Kidney (tissue), 22 donors: ENCODE measurements around the gene IL32. TPM values are rescaled to one million over a fixed set of nuclear protein-coding genes. Genes with fewer than 3 reads are reported as not detected.

ENCODE experiments used
- DNase-seq, 5 donors: peaks; one replicate each; pipeline ENCODE4 v3.0.0-alpha.2; 2013 to 2020
- FAIRE-seq: peaks from 2 replicates; lab custom pipeline; 2012; peaks lifted over from hg19 to GRCh38; lab: Jason Lieb, UNC
- H3K27ac ChIP-seq, 2 donors: one replicate each; pipeline ENCODE4 v1.7.0; 2013; ENCODE audit warnings: low read depth in 2 of 2, low read length in 2 of 2, inconsistent platforms in 1 of 2
- H3K27me3 ChIP-seq: one replicate; pipeline ENCODE4 v1.7.1; 2013; ENCODE audit warnings: low read length, inconsistent platforms; ENCODE audit not compliant: control insufficient read depth, insufficient read depth
- H3K36me3 ChIP-seq, 3 donors: one replicate each; pipeline versions ENCODE4 v1.7.0 to v1.7.1; 2013; ENCODE audit warnings: low read length in 3 of 3, control low read depth in 1 of 3, inconsistent platforms in 1 of 3; ENCODE audit not compliant: insufficient read depth in 3 of 3, control insufficient read depth in 2 of 3
- H3K4me1 ChIP-seq, 3 donors: one replicate each; pipeline versions ENCODE4 v1.7.0 to v1.7.1; 2013; ENCODE audit warnings: low read length in 3 of 3, inconsistent platforms in 1 of 3, low read depth in 1 of 3; ENCODE audit not compliant: control insufficient read depth in 2 of 3, insufficient read depth in 2 of 3
- H3K4me3 ChIP-seq, 3 donors: one replicate each; pipeline versions ENCODE4 v1.7.0 to v1.8.1; 2013; ENCODE audit warnings: low read length in 3 of 3, control low read depth in 1 of 3, inconsistent platforms in 1 of 3
- H3K9ac ChIP-seq, 3 donors: one replicate each; pipeline versions ENCODE4 v1.7.0 to v1.7.1; 2013; ENCODE audit warnings: low read length in 3 of 3, control low read depth in 1 of 3, inconsistent platforms in 1 of 3
- H3K9me3 ChIP-seq, 3 donors: one replicate each; pipeline versions ENCODE4 v1.7.0 to v1.7.1; 2013; ENCODE audit warnings: low read length in 3 of 3, control low read depth in 1 of 3, inconsistent platforms in 1 of 3; ENCODE audit not compliant: control insufficient read depth in 2 of 3, insufficient read depth in 1 of 3
- intact Hi-C: fragments of 100-400 bp; cut with DNase I; formaldehyde crosslinking; loops from one replicate; pipeline ENCODE4 v1.11.1; 2022
- long read RNA-seq, 10 donors: library from polyadenylated mRNA in 1 of 10; unstranded in 1 of 10; transcript quantifications; one replicate each; pipeline ENCODE4 v2.0.0 and lab custom pipeline, GENCODE V29; 2021 to 2026
- polyA plus RNA-seq: library from polyadenylated mRNA; stranded (reverse); fragments of 350-450 nt; fragmentation: Illumina TruSeq; extraction: RNeasy Lipid Tissue Mini Kit (QIAGEN cat#74804); gene quantifications from one replicate; pipeline ENCODE4 v1.2.3, GENCODE V29; 2014; ENCODE audit warnings: low read depth, low replicate concordance; ENCODE audit not compliant: insufficient read depth
- total RNA-seq: library from RNA; stranded (reverse); fragmentation: NEBNext Ultra II Directional; extraction: Animal tissue kit (Norgen Biotek cat#: 25700); gene quantifications from one replicate; pipeline ENCODE4 v1.2.1, GENCODE V29; 2021
- TF ChIP-seq, protein P1 (sequence below): IDR thresholded peaks from 3 replicates; pipeline ENCODE4 v1.5.1; 2012; ENCODE audit warnings: mild to moderate bottlenecking, moderate library complexity, borderline replicate concordance; ENCODE audit not compliant: insufficient read depth; ENCODE audit errors: extremely low read depth
- donor health status: control.
- donor health status: control.
- donor health status: control.
- donor health status: control.
- donor health status: control.
- donor health status: DM: yes; HTN: yes; CAD: no.
- donor health status: Normal renal cell carcinoma (clear cell type).

Gene IL32, protein sequence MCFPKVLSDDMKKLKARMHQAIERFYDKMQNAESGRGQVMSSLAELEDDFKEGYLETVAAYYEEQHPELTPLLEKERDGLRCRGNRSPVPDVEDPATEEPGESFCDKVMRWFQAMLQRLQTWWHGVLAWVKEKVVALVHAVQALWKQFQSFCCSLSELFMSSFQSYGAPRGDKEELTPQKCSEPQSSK
- total RNA-seq (181 TPM), polyA plus RNA-seq (495 TPM)
- long read RNA-seq, donor 1, transcript IL32-202 (7 exons, 1,105 nt): major isoform, 5 of 8 reads
- long read RNA-seq, donor 1, partial matches to known transcripts: 0 of 8 reads
- long read RNA-seq, donor 1, other reads (novel, unspliced or antisense): 0 of 8 reads
- long read RNA-seq, donor 2, transcript IL32-202 (7 exons, 1,105 nt): major isoform, 6 of 13 reads
- long read RNA-seq, donor 2, transcript IL32-206 (7 exons, 920 nt): major isoform, 6 of 13 reads
- long read RNA-seq, donor 2, partial matches to known transcripts: 0 of 13 reads
- long read RNA-seq, donor 2, other reads (novel, unspliced or antisense): 0 of 13 reads
- long read RNA-seq, donor 3, transcript IL32-202 (7 exons, 1,105 nt): major isoform, 8 of 13 reads
- long read RNA-seq, donor 3, partial matches to known transcripts: 0 of 13 reads
- long read RNA-seq, donor 3, other reads (novel, unspliced or antisense): 0 of 13 reads
- long read RNA-seq, donor 4, partial matches to known transcripts: 0 of 6 reads
- long read RNA-seq, donor 4, other reads (novel, unspliced or antisense): 0 of 6 reads
- long read RNA-seq, donor 5, partial matches to known transcripts: 0 of 2 reads
- long read RNA-seq, donor 5, other reads (novel, unspliced or antisense): 0 of 2 reads
- long read RNA-seq, donor 6, partial matches to known transcripts: 0 of 7 reads
- long read RNA-seq, donor 6, other reads (novel, unspliced or antisense): 0 of 7 reads
- long read RNA-seq, donor 7, transcript IL32-212 (6 exons, 1,198 nt): minor isoform, 6 of 54 reads
- long read RNA-seq, donor 7, transcript IL32-211 (7 exons, 1,272 nt): minor isoform, 10 of 54 reads
- long read RNA-seq, donor 7, transcript IL32-202 (7 exons, 1,105 nt): major isoform, 17 of 54 reads
- long read RNA-seq, donor 7, partial matches to known transcripts: 2 of 54 reads
- long read RNA-seq, donor 7, other reads (novel, unspliced or antisense): 8 of 54 reads
- long read RNA-seq, donor 8, transcript IL32-202 (7 exons, 1,105 nt): major isoform, 5 of 14 reads
- long read RNA-seq, donor 8, partial matches to known transcripts: 0 of 14 reads
- long read RNA-seq, donor 8, other reads (novel, unspliced or antisense): 0 of 14 reads
- long read RNA-seq, donor 9, partial matches to known transcripts: 0 of 3 reads
- long read RNA-seq, donor 9, other reads (novel, unspliced or antisense): 0 of 3 reads
- long read RNA-seq, donor 10, partial matches to known transcripts: 0 of 15 reads
- long read RNA-seq, donor 10, other reads (novel, unspliced or antisense): 0 of 15 reads

- peak; percentile 37 to 89 (median 65) for DNase-seq
- H3K4me3 ChIP-seq: peak within 1 kb of the TSS in 2 of 3 donors; percentile 52 to 64
- H3K36me3 ChIP-seq: no peaks in the 10 kb centered on the region
- no peaks in the 10 kb centered on the region for H3K27me3 ChIP-seq
- H3K9ac ChIP-seq: peak within 1 kb of the TSS in 2 of 3 donors; percentile 80 to 91
- peaks cover 0 to 18% (median 10%) of the 10 kb centered on the region in 3 donors for H3K4me1 ChIP-seq
- peak within 1 kb of the TSS; percentile 81 for H3K27ac ChIP-seq
- intact Hi-C loops: loop anchor here (10.0 kb wide), 1 partner anchor 50 kb away; the partner anchor contains the start of gene ZNF205
- H3K9me3 ChIP-seq: no peaks in the 10 kb centered on the region
- no peak for FAIRE-seq
- TF ChIP-seq, protein P1, sequence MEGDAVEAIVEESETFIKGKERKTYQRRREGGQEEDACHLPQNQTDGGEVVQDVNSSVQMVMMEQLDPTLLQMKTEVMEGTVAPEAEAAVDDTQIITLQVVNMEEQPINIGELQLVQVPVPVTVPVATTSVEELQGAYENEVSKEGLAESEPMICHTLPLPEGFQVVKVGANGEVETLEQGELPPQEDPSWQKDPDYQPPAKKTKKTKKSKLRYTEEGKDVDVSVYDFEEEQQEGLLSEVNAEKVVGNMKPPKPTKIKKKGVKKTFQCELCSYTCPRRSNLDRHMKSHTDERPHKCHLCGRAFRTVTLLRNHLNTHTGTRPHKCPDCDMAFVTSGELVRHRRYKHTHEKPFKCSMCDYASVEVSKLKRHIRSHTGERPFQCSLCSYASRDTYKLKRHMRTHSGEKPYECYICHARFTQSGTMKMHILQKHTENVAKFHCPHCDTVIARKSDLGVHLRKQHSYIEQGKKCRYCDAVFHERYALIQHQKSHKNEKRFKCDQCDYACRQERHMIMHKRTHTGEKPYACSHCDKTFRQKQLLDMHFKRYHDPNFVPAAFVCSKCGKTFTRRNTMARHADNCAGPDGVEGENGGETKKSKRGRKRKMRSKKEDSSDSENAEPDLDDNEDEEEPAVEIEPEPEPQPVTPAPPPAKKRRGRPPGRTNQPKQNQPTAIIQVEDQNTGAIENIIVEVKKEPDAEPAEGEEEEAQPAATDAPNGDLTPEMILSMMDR: no peak
Observed at GRCh38 chr16:3065069-3065741, at the start of gene IL32. Gene IL32, plus strand, starts transcription at chr16:3065640. Its CDS starts 172 bp downstream, at chr16:3065812.

DNA sequence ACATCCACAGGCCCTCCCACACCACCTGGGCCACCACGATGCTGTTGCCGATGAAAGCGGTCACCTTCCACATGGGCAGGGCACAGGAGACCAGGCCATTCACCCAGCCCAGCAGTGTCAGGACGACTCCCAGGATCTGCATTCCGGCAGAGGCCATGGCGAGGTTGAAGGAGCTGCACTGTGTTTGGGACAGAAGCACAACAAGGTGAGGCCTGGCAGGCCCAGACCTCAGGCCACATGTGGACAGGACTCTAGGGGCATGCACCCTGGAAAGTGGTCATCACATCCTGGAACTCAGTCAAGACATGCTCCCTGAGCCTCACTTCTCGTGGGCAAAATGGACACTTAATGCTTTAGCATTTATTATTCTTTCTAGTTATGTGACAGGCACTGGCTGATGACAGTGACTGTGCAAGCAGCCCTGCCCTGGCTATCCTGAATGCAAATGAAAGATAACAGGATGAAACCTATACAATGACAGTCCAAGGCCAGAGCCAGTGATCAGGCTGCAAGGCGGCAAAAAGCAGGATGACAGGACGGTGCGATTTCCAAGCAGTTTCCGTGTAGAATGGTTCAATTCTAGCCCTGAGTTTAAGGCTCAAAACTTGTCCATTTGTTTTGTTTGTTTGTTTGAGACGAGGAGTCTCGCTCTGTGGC is 49.4 kb upstream of the IL32 start:
- FAIRE-seq: no peak
- Histone ChIP-seq H3K27me3 (peaks cover 7% of the 10 kb centered on the region), H3K4me1 (peaks cover 0 to 6% (median 5%) of the 10 kb centered on the region in 3 donors), H3K9ac (no peak overlapping the region), H3K4me3 (no peak overlapping the region), H3K27ac (no peak overlapping the region), H3K36me3 (no peaks in the 10 kb centered on the region), H3K9me3 (no peaks in the 10 kb centered on the region)
- TF ChIP-seq, protein P1: no peak
- DNase-seq: no peak
- intact Hi-C loops: no loop called here

GRCh38 chr16:3017344-3017743 is 48.1 kb upstream of the IL32 start:
- FAIRE-seq: no peak
- H3K27ac ChIP-seq: no peak overlapping the region
- H3K9ac ChIP-seq: no peak overlapping the region

More at GRCh38 chr16:3017344-3017743, 48.1 kb upstream of the IL32 start:
- Histone ChIP-seq H3K4me3 (no peak overlapping the region), H3K9me3 (no peaks in the 10 kb centered on the region), H3K36me3 (no peaks in the 10 kb centered on the region), H3K27me3 (peaks cover 4% of the 10 kb centered on the region), H3K4me1 (peaks cover 0 to 13% (median 12%) of the 10 kb centered on the region in 3 donors)
- intact Hi-C loops: no loop called here
- TF ChIP-seq, protein P1: no peak
- no peak for DNase-seq
